WTC11 (cell line): Measurements from ENCODE around the gene AGAP1. TPM values are rescaled to one million over a fixed set of nuclear protein-coding genes. Genes with fewer than 3 reads are reported as not detected.

Experiments used
- ATAC-seq: fragments of 200-7000 bp; cut with Tn5 transposase; 2 replicates; pipeline ENCODE4 v1.10.0; 2021; ENCODE audit warnings: mild to moderate bottlenecking, moderate library complexity
- CTCF ChIA-PET: fragments of 300-600 bp; sonication (Branson Sonifier 250); formaldehyde crosslinking; loops from one replicate; lab custom pipeline; 2021; ENCODE audit warnings: antibody characterized with exemption; lab: Charles Lee
- POLR2A ChIA-PET: fragments of 350-600 bp; sonication (Branson Sonifier 250); formaldehyde crosslinking; loops from one replicate; lab custom pipeline; 2021; ENCODE audit warnings: antibody characterized with exemption; lab: Charles Lee
- DNase-seq: peaks from one replicate; pipeline ENCODE4 v3.0.0; 2021; ENCODE audit warnings: low spot score
- H3K27ac Mint-ChIP-seq: 2 replicates; pipeline ENCODE4 v1.8.0; 2021; ENCODE audit warnings: mixed read lengths
- H3K27me3 Mint-ChIP-seq: 2 replicates; pipeline ENCODE4 v1.8.0; 2021; ENCODE audit warnings: low read depth, mild to moderate bottlenecking, moderate library complexity, mixed read lengths
- H3K36me3 Mint-ChIP-seq: 2 replicates; pipeline ENCODE4 v1.8.0; 2021; ENCODE audit warnings: mixed read lengths
- H3K4me1 Mint-ChIP-seq: 2 replicates; pipeline ENCODE4 v1.8.0; 2022; ENCODE audit warnings: mixed read lengths
- H3K4me3 Mint-ChIP-seq: 2 replicates; pipeline ENCODE4 v1.8.0; 2021; ENCODE audit warnings: mild to moderate bottlenecking, moderate library complexity, mixed read lengths
- H3K9me3 Mint-ChIP-seq: 2 replicates; pipeline ENCODE4 v1.8.0; 2021; ENCODE audit warnings: mixed read lengths
- ARID4B ChIP-seq: sonication (generic); formaldehyde crosslinking; IDR thresholded peaks from 2 replicates; pipeline ENCODE4 v1.8.0; 2023; ENCODE audit warnings: missing genetic modification reagents, mild to moderate bottlenecking, borderline replicate concordance
- ESRRA ChIP-seq: sonication (generic); formaldehyde crosslinking; IDR thresholded peaks from 2 replicates; pipeline ENCODE4 v1.8.1; 2022; ENCODE audit warnings: mild to moderate bottlenecking, missing genetic modification reagents, borderline replicate concordance
- FOXP1 ChIP-seq: sonication (generic); formaldehyde crosslinking; IDR thresholded peaks from 2 replicates; pipeline ENCODE4 v1.8.0; 2022; ENCODE audit warnings: missing genetic modification reagents, mild to moderate bottlenecking, moderate library complexity, borderline replicate concordance
- STAT6 ChIP-seq: sonication (generic); formaldehyde crosslinking; conservative IDR thresholded peaks from 2 replicates; pipeline ENCODE4 v1.8.1; 2023; ENCODE audit warnings: mild to moderate bottlenecking, low read depth, missing genetic modification reagents, moderate library complexity
- TCF7 ChIP-seq: sonication (generic); formaldehyde crosslinking; IDR thresholded peaks from 2 replicates; pipeline ENCODE4 v1.8.0; 2022; ENCODE audit warnings: mild to moderate bottlenecking, low read depth, missing genetic modification reagents, moderate library complexity
- TEAD1 ChIP-seq: sonication (generic); formaldehyde crosslinking; IDR thresholded peaks from 2 replicates; pipeline ENCODE4 v1.8.0; 2022; ENCODE audit warnings: mild to moderate bottlenecking, missing genetic modification reagents
- ZNF138 ChIP-seq: sonication (generic); formaldehyde crosslinking; conservative IDR thresholded peaks from 2 replicates; pipeline ENCODE4 v1.8.1; 2022; ENCODE audit warnings: mild to moderate bottlenecking, moderate library complexity, missing genetic modification reagents
- total RNA-seq: library from RNA; stranded (reverse); gene quantifications from 3 replicates; pipeline ENCODE4 v1.2.3, GENCODE V29; 2021
- TF ChIP-seq, protein P1 (sequence below): sonication (generic); formaldehyde crosslinking; IDR thresholded peaks from 2 replicates; pipeline ENCODE4 v1.8.0; 2022; ENCODE audit warnings: missing genetic modification reagents

Gene AGAP1
- total RNA-seq, 1 experiment from 2014 or later: 49.3 TPM

DNA sequence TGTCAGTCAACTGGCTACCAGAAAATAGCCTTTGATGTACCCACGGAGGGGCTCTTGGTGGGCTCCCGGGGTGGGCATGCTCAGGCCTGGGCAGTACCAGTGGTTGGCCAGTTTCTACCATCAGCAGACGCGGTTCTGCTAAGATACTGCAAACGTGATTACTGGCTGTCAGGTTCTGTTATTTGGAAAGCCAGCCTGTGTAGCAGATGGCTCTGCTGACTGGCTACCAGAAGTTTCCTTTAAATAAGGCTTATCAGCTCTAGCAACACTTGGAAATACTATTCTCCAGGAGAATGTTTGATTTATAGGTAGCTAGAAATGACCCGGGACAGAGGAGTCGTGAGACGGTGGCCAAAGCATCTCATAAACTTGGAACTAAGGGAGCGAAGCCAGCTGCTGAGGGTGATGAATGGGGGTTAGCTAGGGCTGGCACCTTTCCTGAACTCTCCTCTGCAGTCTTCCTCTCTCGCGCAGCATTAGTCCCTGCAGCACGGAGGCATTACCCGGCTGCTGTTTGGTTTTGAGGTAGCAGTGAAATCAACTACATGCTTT is 171.9 kb downstream of the AGAP1 start (continued):
- TF ChIP-seq STAT6 (CRISPR knock-in tag): no peak
- no peak for TF ChIP-seq ARID4B (CRISPR knock-in tag)

- peak overlapping the region; percentile 47 for H3K4me3 Mint-ChIP-seq
- peak; percentile 18 for ATAC-seq
- H3K27ac Mint-ChIP-seq: 0 out of 2 replicates have a peak overlapping the region, but pooled peaks have one; percentile 8
- no peaks in the 10 kb centered on the region for H3K27me3 Mint-ChIP-seq
- CTCF ChIA-PET: interaction anchor here (2.1 kb wide), 1 partner anchor 74 kb away, joined by 5 read pairs; no protein-coding TSS in a partner anchor
- peaks cover 63% of the 10 kb centered on the region for H3K4me1 Mint-ChIP-seq
- POLR2A ChIA-PET: no interaction called here
- no peaks in the 10 kb centered on the region for H3K36me3 Mint-ChIP-seq
- DNase-seq: no peak
- no peaks in the 10 kb centered on the region for H3K9me3 Mint-ChIP-seq
- TF ChIP-seq TCF7 (CRISPR knock-in tag) (no peak), TEAD1 (CRISPR knock-in tag) (no peak)
- TF ChIP-seq, protein P1, sequence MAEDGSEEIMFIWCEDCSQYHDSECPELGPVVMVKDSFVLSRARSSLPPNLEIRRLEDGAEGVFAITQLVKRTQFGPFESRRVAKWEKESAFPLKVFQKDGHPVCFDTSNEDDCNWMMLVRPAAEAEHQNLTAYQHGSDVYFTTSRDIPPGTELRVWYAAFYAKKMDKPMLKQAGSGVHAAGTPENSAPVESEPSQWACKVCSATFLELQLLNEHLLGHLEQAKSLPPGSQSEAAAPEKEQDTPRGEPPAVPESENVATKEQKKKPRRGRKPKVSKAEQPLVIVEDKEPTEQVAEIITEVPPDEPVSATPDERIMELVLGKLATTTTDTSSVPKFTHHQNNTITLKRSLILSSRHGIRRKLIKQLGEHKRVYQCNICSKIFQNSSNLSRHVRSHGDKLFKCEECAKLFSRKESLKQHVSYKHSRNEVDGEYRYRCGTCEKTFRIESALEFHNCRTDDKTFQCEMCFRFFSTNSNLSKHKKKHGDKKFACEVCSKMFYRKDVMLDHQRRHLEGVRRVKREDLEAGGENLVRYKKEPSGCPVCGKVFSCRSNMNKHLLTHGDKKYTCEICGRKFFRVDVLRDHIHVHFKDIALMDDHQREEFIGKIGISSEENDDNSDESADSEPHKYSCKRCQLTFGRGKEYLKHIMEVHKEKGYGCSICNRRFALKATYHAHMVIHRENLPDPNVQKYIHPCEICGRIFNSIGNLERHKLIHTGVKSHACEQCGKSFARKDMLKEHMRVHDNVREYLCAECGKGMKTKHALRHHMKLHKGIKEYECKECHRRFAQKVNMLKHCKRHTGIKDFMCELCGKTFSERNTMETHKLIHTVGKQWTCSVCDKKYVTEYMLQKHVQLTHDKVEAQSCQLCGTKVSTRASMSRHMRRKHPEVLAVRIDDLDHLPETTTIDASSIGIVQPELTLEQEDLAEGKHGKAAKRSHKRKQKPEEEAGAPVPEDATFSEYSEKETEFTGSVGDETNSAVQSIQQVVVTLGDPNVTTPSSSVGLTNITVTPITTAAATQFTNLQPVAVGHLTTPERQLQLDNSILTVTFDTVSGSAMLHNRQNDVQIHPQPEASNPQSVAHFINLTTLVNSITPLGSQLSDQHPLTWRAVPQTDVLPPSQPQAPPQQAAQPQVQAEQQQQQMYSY (CRISPR knock-in tag): peak; percentile 97
These were observed 172.5 kb downstream of the AGAP1 start for GRCh38 chr2:235666213-235666781.

- Mint-ChIP-seq H3K27me3 (peaks cover 14% of the 10 kb centered on the region), H3K36me3 (no peaks in the 10 kb centered on the region), H3K27ac (peak overlapping the region; percentile 87; the same call in 1 of the 2 replicates), H3K4me1 (peaks cover 65% of the 10 kb centered on the region), H3K4me3 (peak overlapping the region; percentile 65), H3K9me3 (no peaks in the 10 kb centered on the region)
- TF ChIP-seq FOXP1 (CRISPR knock-in tag): no peak
- no peak for TF ChIP-seq ZNF138
- no peak for TF ChIP-seq ESRRA (CRISPR knock-in tag)
- ChIA-PET CTCF (interaction anchor here (1.7 to 2.9 kb wide), 2 partner anchors 26 to 73 kb away, joined by 5 to 22 read pairs; no protein-coding TSS in a partner anchor), POLR2A (no interaction called here)
- 0 out of 2 replicates have a peak, but pooled peaks have one; percentile 3 for ATAC-seq
- no peak for DNase-seq
These were observed 174.9 kb downstream of the AGAP1 start for GRCh38 chr2:235668782-235669181.
